HUES48 (cell line): ENCODE data around the gene DCC.

Experiments used
- H3K27ac ChIP-seq: one replicate; pipeline ENCODE4 v1.7.0; 2013; ENCODE audit warnings: low read depth, low read length, inconsistent platforms
- H3K27me3 ChIP-seq: 2 replicates; pipeline ENCODE4 v1.6.1; 2013; ENCODE audit warnings: mild to moderate bottlenecking, low read length; ENCODE audit not compliant: control insufficient read depth, insufficient read depth
- H3K36me3 ChIP-seq: 2 replicates; pipeline ENCODE4 v1.6.1; 2013; ENCODE audit warnings: low read length; ENCODE audit not compliant: control insufficient read depth, insufficient read depth
- H3K4me1 ChIP-seq: 2 replicates; pipeline ENCODE4 v1.6.1; 2013; ENCODE audit warnings: mild to moderate bottlenecking, low read length; ENCODE audit not compliant: control insufficient read depth, insufficient read depth
- H3K4me3 ChIP-seq: 2 replicates; pipeline ENCODE4 v1.5.1; 2013; ENCODE audit warnings: mild to moderate bottlenecking, low read depth, low read length
- H3K9ac ChIP-seq: 2 replicates; pipeline ENCODE4 v1.6.1; 2013; ENCODE audit warnings: mild to moderate bottlenecking, low read depth, low read length, moderate library complexity
- H3K9me3 ChIP-seq: 2 replicates; pipeline ENCODE4 v1.6.1; 2013; ENCODE audit warnings: low read length; ENCODE audit not compliant: control insufficient read depth, insufficient read depth

The DCC gene

GRCh38 chr18:52766002-52766545 is 426.1 kb downstream of the DCC start:
- H3K9ac ChIP-seq, result no peak overlapping the region
- H3K36me3 ChIP-seq, result no peaks in the 10 kb centered on the region
- H3K4me1 ChIP-seq, result no peaks in the 10 kb centered on the region
- no peak overlapping the region for H3K4me3 ChIP-seq
- H3K27me3 ChIP-seq, result no peaks in the 10 kb centered on the region; the same call in 1 of the 2 replicates
- H3K27ac ChIP-seq, result no peak overlapping the region
- no peaks in the 10 kb centered on the region for H3K9me3 ChIP-seq

- Histone ChIP-seq H3K27me3 (no peaks in the 10 kb centered on the region), H3K36me3 (no peaks in the 10 kb centered on the region), H3K27ac (no peak overlapping the region)
Measured at GRCh38 chr18:52781113-52781512, 441.1 kb downstream of the DCC start.

GRCh38 chr18:52791321-52791720 is 451.3 kb downstream of the DCC start:
- H3K9ac ChIP-seq, result no peak overlapping the region
- H3K4me3 ChIP-seq, result no peak overlapping the region
- H3K36me3 ChIP-seq, result no peaks in the 10 kb centered on the region
- H3K4me1 ChIP-seq, result no peaks in the 10 kb centered on the region
- no peaks in the 10 kb centered on the region for H3K27me3 ChIP-seq
- peaks cover 59% of the 10 kb centered on the region for H3K9me3 ChIP-seq
- H3K27ac ChIP-seq, result no peak overlapping the region

More at GRCh38 chr18:52781113-52781512, 441.1 kb downstream of the DCC start:
- Histone ChIP-seq H3K4me3 (no peak overlapping the region), H3K9ac (no peak overlapping the region), H3K4me1 (no peaks in the 10 kb centered on the region; the same call in 1 of the 2 replicates), H3K9me3 (no peaks in the 10 kb centered on the region)

GRCh38 chr18:52812834-52813233 is 472.8 kb downstream of the DCC start:
- no peak overlapping the region for H3K27ac ChIP-seq
- no peak overlapping the region for H3K4me3 ChIP-seq
- H3K4me1 ChIP-seq, result 0 out of 2 replicates have a peak, but pooled peaks cover 2% of the 10 kb centered on the region
- no peaks in the 10 kb centered on the region for H3K27me3 ChIP-seq
- H3K9me3 ChIP-seq, result no peaks in the 10 kb centered on the region
- H3K9ac ChIP-seq, result no peak overlapping the region
- H3K36me3 ChIP-seq, result no peaks in the 10 kb centered on the region

GRCh38 chr18:52813635-52814416 is 473.8 kb downstream of the DCC start:
- Histone ChIP-seq H3K9ac (no peak overlapping the region), H3K4me3 (no peak overlapping the region), H3K27ac (no peak overlapping the region), H3K4me1 (no peaks in the 10 kb centered on the region), H3K9me3 (no peaks in the 10 kb centered on the region), H3K27me3 (no peaks in the 10 kb centered on the region), H3K36me3 (no peaks in the 10 kb centered on the region)

GRCh38 chr18:52815651-52816050 is 475.7 kb downstream of the DCC start:
- no peaks in the 10 kb centered on the region for H3K36me3 ChIP-seq
- H3K9me3 ChIP-seq, result no peaks in the 10 kb centered on the region
- H3K27ac ChIP-seq, result no peak overlapping the region
- H3K9ac ChIP-seq, result no peak overlapping the region
- H3K4me1 ChIP-seq, result no peaks in the 10 kb centered on the region
- no peaks in the 10 kb centered on the region for H3K27me3 ChIP-seq
- H3K4me3 ChIP-seq, result no peak overlapping the region

GRCh38 chr18:52816121-52816520 is 476.1 kb downstream of the DCC start:
- Histone ChIP-seq H3K27me3 (no peaks in the 10 kb centered on the region), H3K36me3 (no peaks in the 10 kb centered on the region), H3K9ac (no peak overlapping the region), H3K4me1 (no peaks in the 10 kb centered on the region), H3K27ac (no peak overlapping the region), H3K4me3 (no peak overlapping the region), H3K9me3 (no peaks in the 10 kb centered on the region)

GRCh38 chr18:52822160-52822559 is 482.2 kb downstream of the DCC start:
- no peaks in the 10 kb centered on the region for H3K4me1 ChIP-seq
- H3K27ac ChIP-seq, result no peak overlapping the region
- H3K9me3 ChIP-seq, result no peaks in the 10 kb centered on the region
- no peaks in the 10 kb centered on the region for H3K36me3 ChIP-seq
- peaks cover 43% of the 10 kb centered on the region for H3K27me3 ChIP-seq
- H3K9ac ChIP-seq, result no peak overlapping the region
- no peak overlapping the region for H3K4me3 ChIP-seq

- Histone ChIP-seq H3K9ac (no peak overlapping the region), H3K9me3 (no peaks in the 10 kb centered on the region), H3K4me1 (no peaks in the 10 kb centered on the region; the same call in 1 of the 2 replicates), H3K4me3 (no peak overlapping the region), H3K27ac (no peak overlapping the region), H3K27me3 (peaks cover 62% of the 10 kb centered on the region), H3K36me3 (no peaks in the 10 kb centered on the region)
Measured at GRCh38 chr18:52824126-52824525, 484.1 kb downstream of the DCC start.

GRCh38 chr18:52826994-52827393 is 487.0 kb downstream of the DCC start:
- no peaks in the 10 kb centered on the region; the same call in 1 of the 2 replicates for H3K4me1 ChIP-seq
- H3K9me3 ChIP-seq, result no peaks in the 10 kb centered on the region
- H3K4me3 ChIP-seq, result no peak overlapping the region
- H3K9ac ChIP-seq, result no peak overlapping the region
- peaks cover 84% of the 10 kb centered on the region for H3K27me3 ChIP-seq
- no peaks in the 10 kb centered on the region for H3K36me3 ChIP-seq
- no peak overlapping the region for H3K27ac ChIP-seq

- H3K4me3 ChIP-seq, result no peak overlapping the region
- H3K36me3 ChIP-seq, result no peaks in the 10 kb centered on the region
- peaks cover 69% of the 10 kb centered on the region for H3K27me3 ChIP-seq
- no peak overlapping the region for H3K9ac ChIP-seq
- H3K4me1 ChIP-seq, result no peaks in the 10 kb centered on the region; the same call in 1 of the 2 replicates
- H3K27ac ChIP-seq, result no peak overlapping the region
- no peaks in the 10 kb centered on the region for H3K9me3 ChIP-seq
Measured at GRCh38 chr18:52829320-52829719, 489.3 kb downstream of the DCC start.
